Chondrocyte (in vitro differentiated cells): ENCODE data around the gene WFDC5. TPM values are rescaled to one million over a fixed set of nuclear protein-coding genes. Genes with fewer than 3 reads are reported as not detected.

ENCODE experiments used
- DNase-seq: peaks from one replicate; pipeline ENCODE4 v3.0.0; 2021; ENCODE audit warnings: mixed read lengths, low spot score
- H3K27ac Mint-ChIP-seq: one replicate; pipeline ENCODE4 v1.8.0; 2021; ENCODE audit warnings: mild to moderate bottlenecking, moderate library complexity, mixed read lengths; ENCODE audit not compliant: unreplicated experiment
- H3K27me3 Mint-ChIP-seq: 2 replicates; pipeline ENCODE4 v1.8.0; 2021; ENCODE audit warnings: low read depth, mixed read lengths
- H3K36me3 Mint-ChIP-seq: 2 replicates; pipeline ENCODE4 v1.8.0; 2021; ENCODE audit warnings: low read depth, mixed read lengths
- H3K4me1 Mint-ChIP-seq: 2 replicates; pipeline ENCODE4 v1.8.0; 2021; ENCODE audit warnings: low read depth, mild to moderate bottlenecking, mixed read lengths
- H3K4me3 Mint-ChIP-seq: one replicate; pipeline ENCODE4 v1.8.0; 2021; ENCODE audit warnings: mild to moderate bottlenecking, moderate library complexity, mixed read lengths; ENCODE audit not compliant: unreplicated experiment
- H3K9me3 Mint-ChIP-seq: 2 replicates; pipeline ENCODE4 v1.8.0; 2021; ENCODE audit warnings: low read depth, mixed read lengths
- CTCF ChIP-seq: fragments of 200-600 bp; sonication (generic); IDR thresholded peaks from 2 replicates; pipeline ENCODE4 v1.5.0; 2021; ENCODE audit warnings: antibody characterized with exemption, mild to moderate bottlenecking, moderate library complexity
- total RNA-seq: library from RNA; stranded (reverse); gene quantifications from 3 replicates; pipeline ENCODE4 v1.2.1, GENCODE V29; 2021

The WFDC5 gene
- total RNA-seq, 1 donor from 2014 or later: not detected

DNA sequence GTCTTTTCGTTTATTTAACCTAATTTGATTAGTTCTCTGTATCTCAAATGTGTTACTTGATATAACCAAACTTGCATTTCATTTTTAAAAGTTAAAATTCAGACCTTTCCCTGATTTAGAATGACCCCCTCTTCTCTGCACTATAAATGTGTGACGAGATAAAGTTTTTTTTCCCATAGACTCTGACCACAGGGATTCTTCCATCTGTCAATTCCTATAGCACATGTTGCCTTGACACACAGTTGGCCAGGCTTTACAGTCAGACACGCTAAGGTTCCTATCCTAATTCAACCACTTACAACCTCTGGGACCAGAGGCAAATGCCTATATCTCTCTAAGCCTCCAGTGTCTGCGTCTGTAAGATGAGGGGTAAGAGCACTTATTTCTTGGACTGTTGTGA, 54.7 kb downstream of the WFDC5 start:
- Mint-ChIP-seq H3K4me3 (no peak overlapping the region), H3K27ac (peak overlapping the region; percentile 15), H3K4me1 (peaks cover 27% of the 10 kb centered on the region), H3K9me3 (no peaks in the 10 kb centered on the region), H3K36me3 (peaks cover 3% of the 10 kb centered on the region), H3K27me3 (no peaks in the 10 kb centered on the region)
- DNase-seq: no peak
- no peak for TF ChIP-seq CTCF

Other genes starting within 250 kb of the WFDC5 start
- 170 to 201 TPM (median 191 TPM) in 3 replicates for gene YWHAB, start 229.5 kb downstream of the WFDC5 start, total RNA-seq
- gene PABPC1L, start 205.1 kb downstream of the WFDC5 start, total RNA-seq: 31.4 to 39.3 TPM (median 31.9 TPM) in 3 replicates
- 16.2 to 18.8 TPM (median 16.4 TPM) in 3 replicates for gene TOMM34, start 154.8 kb downstream of the WFDC5 start, total RNA-seq
- gene STK4, start 148.7 kb downstream of the WFDC5 start, total RNA-seq: 21.7 to 24.2 TPM (median 23.4 TPM) in 3 replicates
- gene KCNS1, start 14.0 kb downstream of the WFDC5 start, total RNA-seq: 0.55 to 1.1 TPM (median 0.59 TPM) in 3 replicates
- not detected in 3 replicates for gene WFDC12, start 9.3 kb upstream of the WFDC5 start, total RNA-seq
- gene PI3, start 59.7 kb upstream of the WFDC5 start, total RNA-seq: not detected in 3 replicates
- gene SEMG1, start 91.9 kb upstream of the WFDC5 start, total RNA-seq: not detected in 3 replicates
- not detected in 3 replicates for gene SEMG2, start 106.2 kb upstream of the WFDC5 start, total RNA-seq
- 0.40 to 1.3 TPM in 2 of 3 replicates, not detected in the other for gene SLPI, start 139.4 kb upstream of the WFDC5 start, total RNA-seq
- gene RBPJL, start 191.7 kb upstream of the WFDC5 start, total RNA-seq: not detected in 3 replicates
- 0.10 to 0.26 TPM in 2 of 3 replicates, not detected in the other for gene MATN4, start 193.1 kb upstream of the WFDC5 start, total RNA-seq
- 17.1 to 21.4 TPM (median 21.2 TPM) in 3 replicates for gene SDC4, start 233.2 kb upstream of the WFDC5 start, total RNA-seq
- gene SYS1, start 248.0 kb upstream of the WFDC5 start, total RNA-seq: 18.1 to 18.8 TPM (median 18.3 TPM) in 3 replicates